Measurements from ENCODE around the gene PBX4.

DNA sequence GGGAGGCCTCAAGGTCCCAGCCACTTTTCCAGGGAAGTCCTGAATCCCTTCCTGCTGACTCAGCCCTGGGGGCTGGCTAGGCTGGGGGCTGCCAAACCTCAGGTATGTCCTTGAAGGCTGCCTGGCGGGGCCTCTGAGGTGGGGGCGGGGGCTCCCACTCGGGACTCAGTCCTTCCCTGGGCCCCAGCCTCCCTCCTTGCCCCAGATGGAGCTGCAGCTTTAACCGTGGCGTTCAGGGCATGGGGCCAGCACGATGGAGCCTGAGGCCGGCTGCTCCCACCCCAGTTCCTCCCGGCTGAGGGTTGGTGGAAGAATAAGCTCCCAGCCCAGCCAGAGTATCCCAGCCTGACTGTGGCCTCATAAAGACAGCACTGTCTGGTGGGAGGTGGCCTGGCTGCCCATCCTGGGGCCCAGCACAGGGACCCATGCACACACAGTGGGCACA lies 68.0 kb downstream of the PBX4 start:
- TF ChIP-seq POLR2AphosphoS5 (IDR thresholded peaks at IDR 0.05; ENCODE audit: low read depth, low read length), result no peak
- TF ChIP-seq POLR2A (IDR thresholded peaks at IDR 0.05; ENCODE audit: low read depth, low read length), result no peak
